ENCODE measurements around the gene RANBP10. TPM values are rescaled to one million over a fixed set of nuclear protein-coding genes. Genes with fewer than 3 reads are reported as not detected.
A peak's percentile ranks its signal among the peaks of the same experiment; 100 is the strongest.

RANBP10 gene
- total and polyA plus RNA-seq, 2 of the 13 experiments (the other 11 are each of a cell fraction or from before 2014, with no cell fraction given), result 9.2 to 22.7 TPM

DNA sequence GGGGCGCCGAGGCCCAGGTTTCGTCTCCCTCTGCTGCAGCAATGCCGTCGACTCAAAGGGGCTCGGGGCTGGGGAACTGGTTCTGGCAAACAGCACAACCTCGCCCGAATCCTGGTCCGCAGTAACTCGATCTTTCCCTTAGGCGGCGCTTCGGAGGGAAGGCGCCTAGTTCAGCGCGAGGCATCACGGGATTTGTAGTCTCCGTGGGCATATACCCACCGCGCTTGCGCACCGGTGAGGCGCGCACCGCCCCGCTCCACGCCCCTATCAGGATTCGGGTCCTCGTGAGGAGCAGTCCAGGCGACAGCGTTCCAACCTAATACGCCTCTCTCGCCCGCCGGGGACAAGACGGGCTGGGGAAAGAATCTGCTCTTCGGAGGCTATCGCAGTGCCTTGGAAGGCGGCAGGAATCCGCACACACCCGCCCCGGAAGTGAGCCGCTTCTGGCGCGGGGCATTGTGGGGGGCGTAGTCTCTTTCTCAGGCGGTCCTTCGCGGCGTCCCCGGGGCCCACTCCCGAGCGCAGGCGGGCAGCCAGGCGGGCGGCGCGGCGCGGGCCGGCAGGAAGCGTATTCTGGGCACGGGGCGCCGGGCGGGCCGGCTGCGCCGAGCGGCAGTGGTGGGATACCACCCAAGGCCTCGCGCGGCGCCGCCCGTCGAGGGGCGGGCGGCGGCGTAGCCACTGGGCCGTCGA is 35.6 kb upstream of the RANBP10 start, which contains the start of gene THAP11 (continued):
- TF ChIP-seq, protein P1, sequence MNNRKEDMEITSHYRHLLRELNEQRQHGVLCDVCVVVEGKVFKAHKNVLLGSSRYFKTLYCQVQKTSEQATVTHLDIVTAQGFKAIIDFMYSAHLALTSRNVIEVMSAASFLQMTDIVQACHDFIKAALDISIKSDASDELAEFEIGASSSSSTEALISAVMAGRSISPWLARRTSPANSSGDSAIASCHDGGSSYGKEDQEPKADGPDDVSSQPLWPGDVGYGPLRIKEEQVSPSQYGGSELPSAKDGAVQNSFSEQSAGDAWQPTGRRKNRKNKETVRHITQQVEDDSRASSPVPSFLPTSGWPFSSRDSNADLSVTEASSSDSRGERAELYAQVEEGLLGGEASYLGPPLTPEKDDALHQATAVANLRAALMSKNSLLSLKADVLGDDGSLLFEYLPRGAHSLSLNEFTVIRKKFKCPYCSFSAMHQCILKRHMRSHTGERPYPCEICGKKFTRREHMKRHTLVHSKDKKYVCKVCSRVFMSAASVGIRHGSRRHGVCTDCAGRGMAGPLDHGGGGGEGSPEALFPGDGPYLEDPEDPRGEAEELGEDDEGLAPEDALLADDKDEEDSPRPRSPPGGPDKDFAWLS (CRISPR knock-in tag; IDR thresholded peaks at IDR 0.05; ENCODE audit: borderline replicate concordance), result no peak
- TF ChIP-seq MED1 (CRISPR knock-in tag; IDR thresholded peaks at IDR 0.05), result peak; percentile 52
- no peak; the same call in 1 of the 2 replicates for TF ChIP-seq SMAD9 (CRISPR knock-in tag; IDR thresholded peaks at IDR 0.05)
- TF ChIP-seq ZNF549 (CRISPR knock-in tag; IDR thresholded peaks at IDR 0.05), result no peak
- no peak for TF ChIP-seq PHB2 (IDR thresholded peaks at IDR 0.05; ENCODE audit: partially characterized antibody)
- no peak for TF ChIP-seq U2AF2 (IDR thresholded peaks at IDR 0.05; ENCODE audit: low read depth, low read length)
- TF ChIP-seq, protein P2, sequence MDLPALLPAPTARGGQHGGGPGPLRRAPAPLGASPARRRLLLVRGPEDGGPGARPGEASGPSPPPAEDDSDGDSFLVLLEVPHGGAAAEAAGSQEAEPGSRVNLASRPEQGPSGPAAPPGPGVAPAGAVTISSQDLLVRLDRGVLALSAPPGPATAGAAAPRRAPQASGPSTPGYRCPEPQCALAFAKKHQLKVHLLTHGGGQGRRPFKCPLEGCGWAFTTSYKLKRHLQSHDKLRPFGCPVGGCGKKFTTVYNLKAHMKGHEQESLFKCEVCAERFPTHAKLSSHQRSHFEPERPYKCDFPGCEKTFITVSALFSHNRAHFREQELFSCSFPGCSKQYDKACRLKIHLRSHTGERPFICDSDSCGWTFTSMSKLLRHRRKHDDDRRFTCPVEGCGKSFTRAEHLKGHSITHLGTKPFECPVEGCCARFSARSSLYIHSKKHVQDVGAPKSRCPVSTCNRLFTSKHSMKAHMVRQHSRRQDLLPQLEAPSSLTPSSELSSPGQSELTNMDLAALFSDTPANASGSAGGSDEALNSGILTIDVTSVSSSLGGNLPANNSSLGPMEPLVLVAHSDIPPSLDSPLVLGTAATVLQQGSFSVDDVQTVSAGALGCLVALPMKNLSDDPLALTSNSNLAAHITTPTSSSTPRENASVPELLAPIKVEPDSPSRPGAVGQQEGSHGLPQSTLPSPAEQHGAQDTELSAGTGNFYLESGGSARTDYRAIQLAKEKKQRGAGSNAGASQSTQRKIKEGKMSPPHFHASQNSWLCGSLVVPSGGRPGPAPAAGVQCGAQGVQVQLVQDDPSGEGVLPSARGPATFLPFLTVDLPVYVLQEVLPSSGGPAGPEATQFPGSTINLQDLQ (CRISPR knock-in tag; IDR thresholded peaks at IDR 0.05), result no peak; the same call in 1 of the 2 replicates
- TF ChIP-seq HES4 (CRISPR knock-in tag; IDR thresholded peaks at IDR 0.05; ENCODE audit: borderline replicate concordance), result 0 out of 2 replicates have a peak, but pooled peaks have one; percentile 85
- TF ChIP-seq, protein P3, sequence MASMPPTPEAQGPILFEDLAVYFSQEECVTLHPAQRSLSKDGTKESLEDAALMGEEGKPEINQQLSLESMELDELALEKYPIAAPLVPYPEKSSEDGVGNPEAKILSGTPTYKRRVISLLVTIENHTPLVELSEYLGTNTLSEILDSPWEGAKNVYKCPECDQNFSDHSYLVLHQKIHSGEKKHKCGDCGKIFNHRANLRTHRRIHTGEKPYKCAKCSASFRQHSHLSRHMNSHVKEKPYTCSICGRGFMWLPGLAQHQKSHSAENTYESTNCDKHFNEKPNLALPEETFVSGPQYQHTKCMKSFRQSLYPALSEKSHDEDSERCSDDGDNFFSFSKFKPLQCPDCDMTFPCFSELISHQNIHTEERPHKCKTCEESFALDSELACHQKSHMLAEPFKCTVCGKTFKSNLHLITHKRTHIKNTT (CRISPR knock-in tag; IDR thresholded peaks at IDR 0.05), result no peak
- no peak for TF ChIP-seq ZSCAN22 (CRISPR knock-in tag; IDR thresholded peaks at IDR 0.05)
- TF ChIP-seq DR1 (CRISPR knock-in tag; IDR thresholded peaks at IDR 0.05), result 0 out of 2 replicates have a peak, but pooled peaks have one; percentile 20
- peak; percentile 90 for TF ChIP-seq KLF11 (CRISPR knock-in tag; IDR thresholded peaks at IDR 0.05)
- TF ChIP-seq ZNF556 (CRISPR knock-in tag; IDR thresholded peaks at IDR 0.05; ENCODE audit: borderline replicate concordance), result peak; percentile 44; the same call in 1 of the 2 replicates
- TF ChIP-seq SYNCRIP (IDR thresholded peaks at IDR 0.05; ENCODE audit: insufficient read depth, low read depth, low read length), result no peak
- no peak for TF ChIP-seq PRPF4 (IDR thresholded peaks at IDR 0.05; ENCODE audit: low read depth, low read length, poor library complexity, severe bottlenecking)
- TF ChIP-seq PHF5A (CRISPR knock-in tag; IDR thresholded peaks at IDR 0.05; ENCODE audit: low read depth, unreplicated experiment), result no peak
- no peak for TF ChIP-seq ZNF326 (CRISPR knock-in tag; IDR thresholded peaks at IDR 0.05; ENCODE audit: borderline replicate concordance)
- TF ChIP-seq, protein P4, sequence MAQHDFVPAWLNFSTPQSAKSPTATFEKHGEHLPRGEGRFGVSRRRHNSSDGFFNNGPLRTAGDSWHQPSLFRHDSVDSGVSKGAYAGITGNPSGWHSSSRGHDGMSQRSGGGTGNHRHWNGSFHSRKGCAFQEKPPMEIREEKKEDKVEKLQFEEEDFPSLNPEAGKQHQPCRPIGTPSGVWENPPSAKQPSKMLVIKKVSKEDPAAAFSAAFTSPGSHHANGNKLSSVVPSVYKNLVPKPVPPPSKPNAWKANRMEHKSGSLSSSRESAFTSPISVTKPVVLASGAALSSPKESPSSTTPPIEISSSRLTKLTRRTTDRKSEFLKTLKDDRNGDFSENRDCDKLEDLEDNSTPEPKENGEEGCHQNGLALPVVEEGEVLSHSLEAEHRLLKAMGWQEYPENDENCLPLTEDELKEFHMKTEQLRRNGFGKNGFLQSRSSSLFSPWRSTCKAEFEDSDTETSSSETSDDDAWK (CRISPR knock-in tag; IDR thresholded peaks at IDR 0.05), result no peak
- TF ChIP-seq HOXD1 (CRISPR knock-in tag; IDR thresholded peaks at IDR 0.05), result no peak
- TF ChIP-seq EED (CRISPR knock-in tag; IDR thresholded peaks at IDR 0.05), result no peak; the same call in 1 of the 2 replicates
- no peak; the same call in 1 of the 2 replicates for TF ChIP-seq ZFYVE20 (CRISPR knock-in tag; IDR thresholded peaks at IDR 0.05; ENCODE audit: borderline replicate concordance, low read depth)
- TF ChIP-seq SKI (IDR thresholded peaks at IDR 0.05; ENCODE audit: partially characterized antibody), result peak; percentile 47

All from HepG2 (cell line).